Fibroblast of villous mesenchyme (primary cell): ENCODE data around the gene PRAMEF5. TPM values are rescaled to one million over a fixed set of nuclear protein-coding genes. Genes with fewer than 3 reads are reported as not detected.
"Not testable (repeated sequence)": the region's sequence is repeated elsewhere in the genome, so short reads cannot be mapped to it uniquely, and the experiment has no call there.

Experiments
- DNase-seq: peaks from one replicate; pipeline ENCODE4 v3.0.0-alpha.2; 2010; ENCODE audit warnings: low read depth
- H3K4me3 ChIP-seq: 2 replicates; pipeline ENCODE4 v1.5.1; 2011; ENCODE audit warnings: low read depth, mild to moderate bottlenecking, low read length
- CTCF ChIP-seq: IDR thresholded peaks from 2 replicates; pipeline ENCODE4 v1.5.1; 2012; ENCODE audit warnings: low read depth, mild to moderate bottlenecking, low read length; ENCODE audit not compliant: insufficient read depth
- total RNA-seq: library from RNA; depleted of rRNA; stranded (reverse); fragments of >200 nt; gene quantifications from 2 replicates; pipeline ENCODE4 v1.2.3, GENCODE V29; 2012

PRAMEF5 gene
- not detected in 2 replicates for total RNA-seq

- not testable (repeated sequence) for DNase-seq
These were observed at the start of gene PRAMEF5 for GRCh38 chr1:13253898-13254297. PRAMEF5 (plus strand) TSS chr1:13254198; CDS start chr1:13259269, 5,071 bp downstream.

GRCh38 chr1:13208712-13209111 is 45.3 kb upstream of the PRAMEF5 start:
- DNase-seq, H3K4me3 ChIP-seq: not testable (repeated sequence)

More at GRCh38 chr1:13253898-13254297, at the start of gene PRAMEF5:
- H3K4me3 ChIP-seq = not testable (repeated sequence)

- not testable (repeated sequence) for DNase-seq, H3K4me3 ChIP-seq
These were observed 37.4 kb upstream of the PRAMEF5 start for GRCh38 chr1:13216619-13217018.

- not testable (repeated sequence) for H3K4me3 ChIP-seq, DNase-seq
These were observed 34.8 kb upstream of the PRAMEF5 start for GRCh38 chr1:13219203-13219602.

DNA sequence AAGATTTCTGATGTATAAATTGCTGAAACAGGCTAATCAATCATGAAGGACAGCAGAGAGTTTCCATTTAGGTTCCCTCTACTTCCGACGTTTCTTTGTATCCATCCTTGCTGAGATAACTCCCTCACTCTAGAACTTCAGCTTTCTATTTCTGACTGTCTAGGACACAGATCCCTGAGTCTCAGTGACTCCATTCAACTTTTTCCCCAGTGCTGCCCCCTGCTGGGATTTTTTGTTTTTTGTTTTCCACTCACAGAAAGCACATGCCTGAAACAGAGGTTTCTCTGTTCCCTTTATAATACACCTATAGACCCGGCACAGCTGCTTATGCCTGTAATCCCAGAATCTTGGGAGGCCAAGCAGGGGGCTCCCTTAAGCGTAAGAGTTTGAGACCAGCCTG is 31.2 kb upstream of the PRAMEF5 start:
- not testable (repeated sequence) for H3K4me3 ChIP-seq, DNase-seq

DNA sequence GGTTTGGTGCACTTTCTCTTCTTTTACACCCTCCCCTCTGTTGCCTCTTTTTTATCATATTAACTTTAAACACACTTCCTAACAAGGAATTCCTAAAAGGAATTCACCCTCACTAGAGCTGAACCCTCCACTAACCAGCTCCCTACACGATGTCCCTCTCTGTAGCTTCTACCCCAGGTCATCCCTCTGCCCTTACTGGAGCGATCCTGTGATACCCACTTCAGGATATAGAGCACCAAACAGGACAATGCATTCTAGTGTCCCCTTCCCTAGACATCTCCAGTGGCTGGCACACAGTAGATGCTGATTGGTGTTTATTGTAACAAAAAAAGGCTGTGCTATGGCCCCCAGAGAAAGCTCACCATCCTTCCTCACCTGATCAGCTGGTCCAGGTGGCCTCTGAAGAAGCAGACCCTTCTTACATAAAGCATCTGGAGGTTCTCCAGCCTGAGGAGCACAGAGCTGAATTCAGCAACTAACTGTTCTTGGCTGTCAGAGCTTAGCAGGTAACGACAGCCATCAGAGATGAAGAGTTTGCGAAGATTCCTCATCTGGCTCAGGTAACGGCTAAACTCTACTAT is 29.4 kb upstream of the PRAMEF5 start:
- H3K4me3 ChIP-seq = no peak overlapping the region
- no peak for TF ChIP-seq CTCF
- no peak for DNase-seq

DNA sequence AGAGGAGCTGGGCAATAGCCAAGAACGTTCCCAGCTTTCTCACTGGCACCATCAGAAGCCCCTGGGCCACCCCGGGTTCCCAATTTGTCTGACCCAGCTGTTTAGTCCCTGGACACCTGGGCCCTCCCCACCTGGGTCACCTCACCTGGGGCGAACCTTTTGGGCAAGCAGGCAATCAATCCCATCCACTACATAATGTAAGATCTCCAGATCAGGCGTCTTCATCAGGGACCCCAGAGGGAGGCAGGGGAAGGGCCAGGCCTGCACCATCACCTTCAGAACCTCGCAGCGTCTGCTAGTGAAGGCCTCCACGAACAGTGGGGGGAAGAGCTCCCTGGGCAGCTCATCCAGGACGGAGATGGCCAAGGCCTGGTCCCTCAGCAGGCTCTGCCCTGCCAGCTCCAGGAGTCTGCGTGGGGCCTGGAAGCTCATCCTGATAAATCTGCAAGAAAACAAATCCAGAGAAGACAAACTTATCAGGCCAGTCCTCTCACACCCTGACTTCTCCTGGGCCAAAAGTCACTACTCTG is 28.3 kb upstream of the PRAMEF5 start, which contains the start of gene PRAMEF18:
Gene PRAMEF18 (minus strand): TSS at position 480 of the 530 bp plus-strand sequence. CDS start 48 bp downstream, at position 432.
- not testable (repeated sequence) for DNase-seq, H3K4me3 ChIP-seq

GRCh38 chr1:13227271-13228055 is 26.5 kb upstream of the PRAMEF5 start:
- DNase-seq, H3K4me3 ChIP-seq: not testable (repeated sequence)

DNA sequence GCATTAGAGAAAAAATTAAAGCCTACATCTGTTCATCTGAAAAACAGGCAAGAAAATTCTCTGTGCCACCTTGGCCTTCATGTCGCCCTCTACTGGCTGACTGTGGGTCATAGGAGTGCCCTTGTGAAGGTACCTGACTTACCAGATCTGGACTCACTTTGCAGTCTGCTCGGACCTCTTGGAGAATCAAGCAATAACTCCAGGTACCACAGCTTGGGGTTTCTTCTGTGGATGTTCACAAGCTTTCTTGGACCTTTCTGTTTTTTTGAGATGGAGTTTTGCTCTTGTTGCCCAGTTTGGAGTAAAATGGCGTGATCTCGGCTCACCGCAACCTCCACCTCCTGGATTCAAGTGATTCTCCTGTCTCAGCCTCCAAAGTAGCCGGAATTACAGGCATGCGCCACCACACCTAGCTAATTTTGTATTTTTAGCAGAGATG is 25.6 kb upstream of the PRAMEF5 start:
- H3K4me3 ChIP-seq = no peak overlapping the region
- TF ChIP-seq CTCF = no peak
- DNase-seq = no peak

DNA sequence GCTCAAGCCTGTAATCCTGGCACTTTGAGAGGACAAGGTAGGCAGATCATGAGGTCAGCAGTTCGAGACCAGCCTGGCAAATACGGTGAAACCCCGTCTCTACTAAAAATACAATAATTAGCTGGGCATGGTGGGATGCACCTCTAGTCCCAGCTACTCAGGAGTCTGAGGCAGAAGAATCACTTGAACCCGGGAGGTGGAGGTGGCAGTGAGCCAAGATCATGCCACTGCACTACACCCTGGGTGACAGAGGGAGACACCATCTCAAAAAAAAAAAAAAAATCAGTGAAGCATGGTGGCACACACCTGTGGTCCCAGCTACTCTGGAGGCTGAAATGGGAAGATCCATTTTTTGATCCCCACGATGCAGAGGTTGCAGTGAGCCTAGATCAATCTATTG is 23.9 kb upstream of the PRAMEF5 start:
- H3K4me3 ChIP-seq = not testable (repeated sequence)

GRCh38 chr1:13230601-13231000 is 23.4 kb upstream of the PRAMEF5 start:
- H3K4me3 ChIP-seq = not testable (repeated sequence)

More for the DNA sequence above, 23.9 kb upstream of the PRAMEF5 start:
- not testable (repeated sequence) for DNase-seq

DNA sequence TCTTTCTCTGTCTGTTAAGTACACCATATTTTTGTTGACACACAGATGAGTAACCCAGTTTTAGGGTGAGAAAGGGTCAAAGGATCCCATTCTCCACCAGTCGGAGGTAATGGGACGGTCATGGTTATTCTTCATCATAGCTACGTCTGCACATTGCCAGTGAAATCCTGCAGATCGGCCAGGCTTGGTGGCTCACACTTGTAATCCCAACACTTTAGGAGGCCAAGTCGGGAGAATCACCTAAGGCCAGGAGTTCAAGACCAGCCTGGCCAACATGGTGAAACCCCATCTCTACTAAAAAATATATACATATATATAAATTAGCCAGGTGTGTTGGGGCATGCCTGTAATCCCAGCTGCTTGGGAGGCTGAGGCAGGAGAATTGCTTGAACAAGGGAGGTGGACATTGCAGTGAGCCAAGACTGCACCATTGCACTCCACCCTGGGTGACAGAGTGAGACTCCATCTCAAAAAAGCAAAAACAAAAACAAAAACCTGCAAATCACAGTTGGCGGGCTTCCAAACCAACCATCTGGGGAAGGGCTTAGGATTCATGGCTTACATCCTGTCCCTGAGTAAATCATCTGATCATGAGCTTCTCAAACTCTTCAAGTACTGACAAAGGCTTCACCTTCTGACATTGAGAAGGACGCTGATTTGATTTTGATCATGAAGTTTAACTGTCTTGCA is 22.8 kb upstream of the PRAMEF5 start:
- not testable (repeated sequence) for H3K4me3 ChIP-seq, DNase-seq

More at GRCh38 chr1:13230601-13231000, 23.4 kb upstream of the PRAMEF5 start:
- not testable (repeated sequence) for DNase-seq

- DNase-seq = not testable (repeated sequence)
These were observed 21.9 kb upstream of the PRAMEF5 start for GRCh38 chr1:13232056-13232455.

GRCh38 chr1:13234057-13234456 is 19.9 kb upstream of the PRAMEF5 start:
- DNase-seq, H3K4me3 ChIP-seq: not testable (repeated sequence)

More at GRCh38 chr1:13232056-13232455, 21.9 kb upstream of the PRAMEF5 start:
- H3K4me3 ChIP-seq = not testable (repeated sequence)

- not testable (repeated sequence) for DNase-seq, H3K4me3 ChIP-seq
These were observed 16.4 kb upstream of the PRAMEF5 start for GRCh38 chr1:13237572-13237971.

- not testable (repeated sequence) for DNase-seq, H3K4me3 ChIP-seq
These were observed 14.4 kb upstream of the PRAMEF5 start for GRCh38 chr1:13239633-13240032.
